Thoracic aorta (tissue), 2 donors: Measurements from ENCODE around the gene HNRNPL. TPM values are rescaled to one million over a fixed set of nuclear protein-coding genes. Genes with fewer than 3 reads are reported as not detected.
"Not testable (repeated sequence)": the region's sequence is repeated elsewhere in the genome, so short reads cannot be mapped to it uniquely, and the experiment has no call there.

Experiments
- ATAC-seq: fragments of 150-250 bp; one replicate; pipeline ENCODE4 v1.8.0; 2017; ENCODE audit warnings: low read depth; ENCODE audit not compliant: insufficient number of reproducible peaks, low FRiP score
- DNase-seq: peaks from one replicate; pipeline ENCODE4 v3.0.0-alpha.2; 2020; ENCODE audit warnings: low spot score
- H3K27ac ChIP-seq, 2 donors: fragments of 200-600 bp; sonication (generic); 1 replicate in 1 of 2; 2 replicates in 1 of 2; pipeline ENCODE4 v1.5.1; 2016; ENCODE audit warnings: mild to moderate bottlenecking in 2 of 2, moderate library complexity in 2 of 2
- H3K27me3 ChIP-seq: fragments of 200-600 bp; sonication (generic); replicated peaks from 2 replicates; pipeline ENCODE4 v1.6.0; 2016; ENCODE audit warnings: mild to moderate bottlenecking; ENCODE audit not compliant: insufficient read depth
- H3K36me3 ChIP-seq: fragments of 200-600 bp; sonication (generic); one replicate; pipeline ENCODE4 v1.5.1; 2016
- H3K4me1 ChIP-seq, 2 donors: fragments of 200-600 bp; sonication (generic); 1 replicate in 1 of 2; 2 replicates in 1 of 2; pipeline versions ENCODE4 v1.5.1 to v1.6.0; 2016; ENCODE audit warnings: low read depth in 2 of 2, mild to moderate bottlenecking in 1 of 2; ENCODE audit not compliant: control insufficient read depth in 1 of 2
- H3K4me3 ChIP-seq: fragments of 200-600 bp; sonication (generic); 2 replicates; pipeline ENCODE4 v1.5.1; 2016; ENCODE audit warnings: mild to moderate bottlenecking
- H3K9me3 ChIP-seq: fragments of 200-600 bp; sonication (generic); 2 replicates; pipeline ENCODE4 v1.5.1; 2016
- CTCF ChIP-seq: fragments of 200-600 bp; sonication (generic); IDR thresholded peaks from one replicate; pipeline ENCODE4 v1.5.1; 2019; ENCODE audit warnings: antibody characterized with exemption
- total RNA-seq, 2 donors: library from RNA; depleted of rRNA; stranded (reverse); fragments of >200 nt; gene quantifications; one replicate each; pipeline versions ENCODE4 v1.1.0 to v1.2.3, GENCODE V29; 2016

The HNRNPL gene
- total RNA-seq, 2 donors from 2014 or later = 153 to 167 TPM

DNA sequence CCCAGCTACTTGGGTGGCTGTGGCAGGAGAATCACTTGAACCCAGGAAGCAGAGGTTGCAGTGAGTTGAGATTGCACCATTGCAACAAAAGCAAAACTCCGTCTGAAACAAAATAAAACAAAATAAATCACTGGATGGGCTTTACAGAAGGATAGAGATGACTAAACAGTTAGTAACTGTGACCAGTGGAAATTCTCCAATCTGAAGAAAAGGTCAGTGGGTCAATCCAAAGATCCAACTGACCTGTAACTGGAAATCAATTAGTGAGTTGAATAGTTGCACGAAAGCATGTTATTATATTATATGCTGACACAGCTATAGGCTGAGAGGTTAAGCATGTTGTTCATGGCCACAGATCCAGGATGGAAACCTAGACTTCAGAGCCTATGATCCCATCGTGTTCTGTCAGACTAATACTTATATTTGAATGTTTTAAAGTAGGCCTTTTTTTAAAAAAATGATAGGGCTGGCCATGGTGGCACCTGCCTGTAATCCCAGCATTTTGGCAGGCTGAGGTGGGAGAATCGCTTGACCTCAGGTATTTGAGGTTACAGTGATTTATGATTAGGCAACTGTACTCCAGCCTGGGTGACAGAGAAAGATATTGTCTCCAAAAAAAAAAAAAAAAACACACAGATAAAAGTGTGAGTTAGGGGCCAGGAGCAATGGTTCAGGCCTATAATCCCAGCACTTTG lies 19.6 kb downstream of the HNRNPL start:
- ATAC-seq (no peak), DNase-seq (no peak)
- peaks cover 11% of the 10 kb centered on the region for H3K36me3 ChIP-seq
- TF ChIP-seq CTCF = no peak
- no peak overlapping the region for H3K4me3 ChIP-seq
- H3K27me3 ChIP-seq = no peaks in the 10 kb centered on the region
- H3K9me3 ChIP-seq = no peaks in the 10 kb centered on the region
- H3K4me1 ChIP-seq = peaks cover 6 to 33% of the 10 kb centered on the region in 2 donors
- no peak overlapping the region for H3K27ac ChIP-seq

DNA sequence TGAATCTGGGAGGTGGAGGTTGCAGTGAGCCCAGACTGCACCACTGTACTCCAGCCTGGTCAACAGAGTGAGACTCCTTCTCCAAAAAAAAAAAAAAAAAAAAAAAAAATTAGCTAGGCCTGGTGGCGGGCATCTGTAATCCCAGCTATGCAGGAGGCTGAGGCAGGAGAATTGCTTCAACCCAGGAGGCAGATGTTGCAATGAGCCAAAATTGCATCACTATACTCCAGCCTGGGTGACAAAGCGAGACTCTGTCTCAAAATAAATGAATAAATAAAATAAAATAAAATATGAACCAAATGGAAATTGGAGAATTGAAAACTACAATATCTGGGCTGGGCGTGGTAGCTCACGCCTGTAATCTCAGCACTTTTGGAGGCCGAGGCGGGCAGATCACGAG lies 20.6 kb downstream of the HNRNPL start:
- not testable (repeated sequence) for H3K27ac ChIP-seq, H3K27me3 ChIP-seq, DNase-seq, H3K9me3 ChIP-seq, ATAC-seq, H3K4me3 ChIP-seq
- H3K4me1 ChIP-seq = peaks cover 3 to 24% of the 10 kb centered on the region in 2 donors
- peaks cover 14% of the 10 kb centered on the region for H3K36me3 ChIP-seq

DNA sequence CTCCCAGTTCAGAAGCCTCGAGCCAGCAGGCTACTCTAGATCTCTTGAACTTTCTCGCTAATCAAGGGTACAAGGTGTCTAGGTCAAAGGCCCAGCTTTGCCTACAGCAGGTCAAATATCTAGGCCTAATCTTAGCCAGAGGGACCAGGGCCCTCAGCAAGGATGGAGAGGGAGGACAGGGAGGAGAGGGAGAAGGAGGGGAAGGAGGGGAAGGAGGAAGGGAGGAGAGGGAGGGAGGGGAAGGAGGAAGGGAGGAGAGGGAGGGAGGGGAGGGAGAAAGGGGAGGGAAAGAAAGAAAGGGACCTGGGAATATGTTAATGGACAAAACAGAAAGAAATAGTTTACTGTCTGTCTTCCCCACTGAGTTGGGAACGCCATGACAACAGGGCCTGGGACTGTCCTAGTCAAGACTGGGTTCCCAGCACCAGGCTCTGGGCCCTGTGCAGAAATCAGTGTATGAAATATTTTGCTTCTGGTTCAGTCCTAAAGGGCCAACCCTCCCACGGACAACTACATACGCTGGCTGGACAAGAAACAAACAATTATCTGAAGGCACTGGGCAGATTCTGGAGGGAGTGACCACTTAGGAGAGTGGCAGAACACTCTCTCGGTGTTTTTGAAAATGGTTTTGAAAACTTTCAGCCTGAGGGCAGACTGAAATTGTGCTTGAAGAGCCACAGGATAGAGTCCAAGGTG lies 22.8 kb downstream of the HNRNPL start:
- ATAC-seq = no peak
- no peak for DNase-seq
- H3K36me3 ChIP-seq = peaks cover 20% of the 10 kb centered on the region
- no peak overlapping the region for H3K27ac ChIP-seq
- H3K9me3 ChIP-seq = no peaks in the 10 kb centered on the region
- H3K27me3 ChIP-seq = no peaks in the 10 kb centered on the region
- no peak for TF ChIP-seq CTCF
- H3K4me1 ChIP-seq = peaks cover 3 to 15% of the 10 kb centered on the region in 2 donors
- no peak overlapping the region for H3K4me3 ChIP-seq

- not testable (repeated sequence) for H3K9me3 ChIP-seq, H3K27me3 ChIP-seq, H3K4me3 ChIP-seq, H3K27ac ChIP-seq, ATAC-seq, DNase-seq
- peaks cover 3 to 13% of the 10 kb centered on the region in 2 donors for H3K4me1 ChIP-seq
- peaks cover 20% of the 10 kb centered on the region for H3K36me3 ChIP-seq
These were observed 23.9 kb downstream of the HNRNPL start for GRCh38 chr19:38825936-38826335.

DNA sequence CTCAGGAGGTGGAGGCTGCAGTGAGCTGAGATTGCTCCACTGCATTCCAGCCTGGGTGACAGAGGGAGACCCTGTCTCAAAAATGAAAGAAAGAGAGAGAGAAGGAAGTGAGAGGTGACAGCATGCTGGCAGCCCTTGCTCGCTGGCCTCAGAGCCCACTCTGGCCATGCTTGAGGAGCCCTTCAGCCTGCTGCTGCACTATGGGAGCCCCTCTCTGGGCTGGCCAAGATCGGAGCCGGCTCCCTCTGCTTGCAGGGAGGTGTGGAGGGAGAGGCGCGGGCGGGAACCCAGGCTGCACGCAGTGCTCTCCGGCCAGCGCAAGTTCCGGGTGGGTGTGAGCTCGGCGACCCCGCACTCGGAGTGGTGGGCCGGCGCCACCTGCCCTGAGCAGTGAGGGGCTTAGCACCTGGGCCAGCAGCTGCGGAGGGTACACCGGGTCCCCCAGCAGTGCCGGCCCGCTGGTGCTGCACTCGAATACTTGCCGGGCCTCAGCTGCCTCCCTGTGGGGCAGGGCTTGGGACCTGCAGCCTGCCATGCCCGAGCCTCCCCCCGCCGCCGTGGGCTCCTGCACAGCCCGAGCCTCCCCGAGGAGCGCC lies 28.5 kb downstream of the HNRNPL start:
- not testable (repeated sequence) for H3K27ac ChIP-seq, ATAC-seq

DNA sequence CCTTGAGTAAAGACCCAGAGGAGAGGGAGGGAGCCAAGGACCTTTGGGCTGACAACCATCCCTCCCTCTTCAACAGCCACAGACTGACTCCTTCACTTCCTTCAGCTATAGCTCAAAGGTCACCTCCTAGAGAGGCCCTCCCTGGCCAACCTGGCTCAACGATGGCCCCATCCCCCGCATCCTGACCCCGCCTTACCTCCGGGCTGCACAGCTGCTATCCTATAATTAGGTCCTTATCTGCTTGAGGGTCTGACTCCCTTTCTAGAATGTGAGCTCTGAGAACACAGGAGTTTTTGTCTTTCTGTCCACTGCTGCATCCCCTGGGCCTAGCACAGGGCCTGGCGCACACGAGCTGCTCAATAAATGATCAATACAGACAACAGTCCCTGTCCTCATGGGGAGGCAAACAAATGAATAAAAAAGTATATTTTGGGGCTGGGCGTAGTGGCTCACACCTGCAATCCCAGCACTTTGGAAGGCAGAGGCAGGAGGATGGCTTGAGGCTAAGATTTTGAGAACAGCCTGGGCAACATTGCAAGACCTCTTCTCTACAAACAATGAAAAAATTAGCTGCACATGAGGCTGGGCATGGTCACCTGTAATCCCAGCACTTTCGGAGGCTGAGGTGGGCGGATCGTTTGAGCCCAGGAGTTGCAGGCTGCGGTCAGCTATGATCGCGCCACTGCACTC lies 30.4 kb downstream of the HNRNPL start:
- Histone ChIP-seq H3K27ac (no peak overlapping the region), H3K9me3 (no peaks in the 10 kb centered on the region), H3K27me3 (no peaks in the 10 kb centered on the region), H3K36me3 (peaks cover 34% of the 10 kb centered on the region), H3K4me1 (no peaks in the 10 kb centered on the region), H3K4me3 (no peak overlapping the region)
- DNase-seq (no peak), ATAC-seq (no peak)
- TF ChIP-seq CTCF = no peak

More for the DNA sequence above, 28.5 kb downstream of the HNRNPL start:
- H3K36me3 ChIP-seq = peaks cover 30% of the 10 kb centered on the region
- DNase-seq, H3K9me3 ChIP-seq, H3K27me3 ChIP-seq, H3K4me1 ChIP-seq, H3K4me3 ChIP-seq: not testable (repeated sequence)
